Activated T-cell treated with anti-CD3 and anti-CD28 coated beads for 24 hours (primary cell): ENCODE results near the gene NCK2.
"Not testable (repeated sequence)": the region's sequence is repeated elsewhere in the genome, so short reads cannot be mapped to it uniquely, and the experiment has no call there.

Source experiments
- DNase-seq: peaks from one replicate; pipeline ENCODE4 v3.0.0-alpha.2; 2020; ENCODE audit warnings: low read depth

Gene NCK2

DNA sequence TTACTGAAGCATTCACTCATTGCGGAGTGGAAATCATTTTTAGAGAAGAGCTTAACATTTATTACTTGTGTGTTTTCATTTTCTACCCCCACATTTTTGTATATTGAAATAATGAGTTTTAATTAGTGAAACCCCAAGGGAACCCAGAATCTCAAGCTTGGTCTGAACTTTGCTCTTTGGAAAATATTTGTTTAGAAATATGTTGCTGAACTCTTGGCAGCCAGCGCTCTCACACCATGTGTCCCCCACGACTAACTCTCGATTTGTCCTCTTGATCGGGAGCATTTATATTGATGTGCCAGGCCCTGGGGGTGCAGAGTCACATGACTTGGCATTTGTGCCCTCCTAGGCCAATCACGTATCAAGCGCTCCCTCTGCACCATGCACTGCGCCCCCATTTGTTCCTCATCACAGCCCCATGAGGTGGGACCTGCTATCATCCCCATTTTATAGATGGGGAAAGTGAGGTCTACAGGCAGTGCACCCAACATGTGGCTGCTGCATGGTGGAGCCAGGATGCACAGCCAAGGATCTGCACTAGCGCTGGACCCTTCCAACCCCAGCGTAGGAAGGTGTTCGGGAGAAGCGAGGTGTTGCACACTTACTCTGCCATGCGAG, 149.7 kb downstream of the NCK2 start:
- DNase-seq, result no peak

DNA sequence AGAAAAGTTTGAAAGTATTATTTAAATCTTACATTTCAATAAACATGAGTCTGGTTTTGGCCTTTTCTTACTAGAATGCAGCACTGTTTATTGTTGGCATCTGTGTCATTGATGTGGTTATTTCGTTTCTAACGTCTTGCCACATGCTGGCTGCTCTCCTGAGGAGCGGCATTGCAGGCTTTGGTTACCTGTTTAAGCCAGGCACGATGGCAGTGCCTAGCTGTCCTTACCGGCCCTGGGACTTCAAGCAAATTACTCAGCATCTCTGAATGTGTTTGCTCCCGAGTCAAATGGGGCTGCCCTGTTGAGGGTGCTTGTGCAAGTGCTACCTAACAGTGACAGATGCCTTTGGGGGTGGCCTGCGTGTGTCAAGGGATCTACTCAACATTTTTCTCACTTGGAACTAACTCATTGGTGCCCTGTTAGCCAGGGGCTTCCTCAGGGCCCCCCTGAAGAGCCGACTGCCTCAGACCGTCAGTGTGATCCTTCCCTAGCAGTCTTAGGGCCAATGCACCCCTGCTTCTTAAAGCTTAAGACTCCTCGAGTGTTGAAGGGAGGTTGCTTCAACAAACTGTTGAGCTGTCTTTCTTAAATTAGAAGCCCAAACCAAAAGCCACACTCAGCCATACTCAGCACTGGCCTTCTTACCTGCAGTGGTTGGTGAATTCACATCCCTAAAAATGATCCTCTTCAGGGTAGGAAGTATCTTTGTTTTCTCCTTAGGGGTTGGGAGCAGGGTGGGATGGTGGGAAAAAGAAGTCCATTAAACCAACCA, 151.5 kb downstream of the NCK2 start:
- no peak for DNase-seq

GRCh38 chr2:105896765-105897163, 152.1 kb downstream of the NCK2 start:
- no peak for DNase-seq

DNA sequence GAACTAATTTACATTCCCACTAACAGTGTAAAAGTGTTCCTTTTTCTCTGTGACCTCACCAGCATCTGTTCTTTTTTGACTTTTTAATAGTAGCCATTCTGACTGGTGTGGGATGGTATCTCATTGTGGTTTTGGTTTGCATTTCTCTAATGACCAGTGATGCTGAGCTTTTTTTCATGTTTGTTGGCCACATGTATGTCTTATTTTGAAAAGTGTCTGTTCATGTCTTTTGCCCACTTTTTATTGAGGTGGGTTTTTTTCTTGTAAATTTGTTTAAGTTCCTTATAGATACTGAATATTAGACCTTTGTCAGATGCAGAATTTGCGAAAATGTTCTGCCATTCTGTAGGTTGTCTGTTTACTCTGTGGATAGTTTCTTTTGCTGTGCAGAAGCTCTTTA, 153.0 kb downstream of the NCK2 start:
- not testable (repeated sequence) for DNase-seq

DNA sequence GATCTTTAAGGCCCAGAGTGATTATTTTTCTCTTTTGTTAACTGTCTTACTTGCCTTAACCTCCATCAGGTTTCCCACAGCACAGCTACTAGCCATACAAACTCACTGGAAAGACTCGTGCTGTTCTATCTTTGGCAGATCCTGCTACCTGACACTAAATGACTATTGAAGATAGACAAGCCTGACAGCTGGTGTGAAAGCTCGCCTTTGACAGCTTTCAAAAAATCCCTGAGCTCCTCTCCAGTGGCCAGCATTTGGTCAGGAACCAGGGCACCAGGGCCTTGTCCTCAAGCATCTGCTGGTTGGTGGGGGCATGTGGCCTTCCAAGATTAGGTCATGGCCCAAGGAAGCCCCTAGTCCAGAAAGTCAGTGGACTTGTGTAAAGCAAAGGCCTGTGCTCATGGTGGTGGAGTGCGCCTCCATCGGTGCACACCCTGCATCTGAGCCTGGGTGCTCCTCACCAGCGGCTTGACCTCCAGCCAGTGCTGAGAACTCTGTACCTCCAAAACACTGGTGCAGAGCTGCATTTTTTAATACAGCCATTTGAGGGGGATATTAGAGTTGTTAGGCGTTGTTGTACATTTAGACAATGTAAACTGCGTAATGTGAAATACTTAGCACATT, 158.5 kb downstream of the NCK2 start:
- DNase-seq, result no peak

GRCh38 chr2:105904938-105905337, 160.2 kb downstream of the NCK2 start:
- no peak for DNase-seq

DNA sequence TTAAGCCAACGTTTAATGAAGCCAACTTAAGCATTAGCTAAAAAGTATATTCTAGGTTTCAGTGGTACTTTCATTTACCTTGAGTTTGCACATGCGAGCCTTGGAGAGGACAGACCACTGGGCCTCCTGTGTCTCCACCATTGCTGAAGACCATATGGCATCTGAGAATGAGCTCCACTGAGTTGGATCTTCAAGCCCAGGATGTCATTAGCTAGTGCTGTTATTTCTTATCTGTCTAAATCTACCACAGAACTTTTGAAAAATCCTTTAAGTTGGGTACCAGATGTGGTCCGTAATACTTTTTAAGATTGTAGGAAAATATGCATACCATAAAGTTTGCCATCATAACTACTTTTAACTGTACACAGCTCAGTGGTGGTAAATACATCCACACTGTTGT, 161.8 kb downstream of the NCK2 start:
- DNase-seq, result no peak

DNA sequence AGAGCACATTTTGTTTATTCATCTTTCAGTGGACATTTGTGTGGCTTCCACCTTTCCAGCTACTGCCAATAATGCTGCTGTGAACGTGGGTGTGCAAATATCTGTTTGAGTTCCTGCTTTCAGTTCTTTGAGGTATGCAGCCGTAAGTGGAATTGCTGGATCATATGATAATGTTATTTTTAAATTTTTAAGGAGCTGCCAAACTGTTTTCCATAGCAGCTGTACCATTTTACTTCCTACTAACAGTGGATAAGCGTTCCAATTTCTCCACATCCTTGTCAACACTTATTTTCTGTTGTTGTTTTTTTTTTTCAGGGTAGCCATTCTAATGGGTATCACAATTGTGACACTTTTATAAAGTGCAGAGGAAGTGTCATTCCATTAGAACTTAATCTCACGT, 162.5 kb downstream of the NCK2 start:
- no peak for DNase-seq

DNA sequence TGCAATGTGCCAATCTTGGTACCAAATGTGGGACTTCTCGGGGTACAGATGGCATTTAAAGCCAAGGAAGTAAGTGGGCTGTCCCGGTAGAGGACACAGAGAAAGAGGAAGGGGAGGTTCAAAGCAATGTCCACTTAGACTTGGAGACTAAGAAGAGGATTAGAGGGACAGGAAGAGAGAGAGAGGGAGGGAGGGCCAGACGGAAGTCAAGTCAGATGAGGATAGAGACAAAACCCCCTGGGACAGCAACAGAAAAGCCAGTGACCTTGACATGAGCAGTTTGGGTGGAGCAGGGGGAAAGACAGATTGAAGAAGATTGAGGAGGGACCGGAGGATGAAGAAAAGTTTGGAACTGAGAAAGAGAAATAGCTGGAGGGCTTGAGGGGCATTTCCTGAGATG, 164.5 kb downstream of the NCK2 start:
- no peak for DNase-seq

GRCh38 chr2:105910497-105911238, 166.0 kb downstream of the NCK2 start:
- no peak for DNase-seq

GRCh38 chr2:105911425-105911824, 166.7 kb downstream of the NCK2 start:
- no peak for DNase-seq

- no peak for DNase-seq
Observed at GRCh38 chr2:105912081-105912480, 167.4 kb downstream of the NCK2 start.

DNA sequence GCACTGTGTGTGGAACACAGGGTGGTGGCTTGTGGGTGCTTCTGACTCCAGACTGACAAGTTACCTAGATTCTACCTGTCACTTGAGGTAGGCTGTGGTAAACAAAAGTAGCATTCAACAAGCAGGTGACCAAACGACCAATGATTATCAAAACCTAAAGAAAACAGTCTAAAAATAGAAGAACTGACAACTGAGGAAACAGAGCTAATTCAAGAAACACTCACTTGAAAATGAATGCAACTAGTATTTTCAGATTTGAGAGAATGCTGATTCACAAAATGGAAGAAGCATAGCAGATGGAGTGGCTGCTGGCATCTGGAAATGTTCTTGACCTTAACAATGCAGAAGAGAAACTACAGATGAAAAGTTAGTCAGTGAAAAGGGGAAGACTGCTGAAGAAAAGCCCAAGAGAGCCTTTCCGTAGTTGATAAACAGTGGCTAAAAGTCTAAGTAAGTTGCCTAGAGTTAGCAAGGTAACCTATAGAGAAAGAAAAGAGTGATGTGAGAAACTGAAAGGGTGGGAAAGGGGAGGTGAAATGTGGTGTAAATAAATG, 170.4 kb downstream of the NCK2 start:
- no peak for DNase-seq

DNA sequence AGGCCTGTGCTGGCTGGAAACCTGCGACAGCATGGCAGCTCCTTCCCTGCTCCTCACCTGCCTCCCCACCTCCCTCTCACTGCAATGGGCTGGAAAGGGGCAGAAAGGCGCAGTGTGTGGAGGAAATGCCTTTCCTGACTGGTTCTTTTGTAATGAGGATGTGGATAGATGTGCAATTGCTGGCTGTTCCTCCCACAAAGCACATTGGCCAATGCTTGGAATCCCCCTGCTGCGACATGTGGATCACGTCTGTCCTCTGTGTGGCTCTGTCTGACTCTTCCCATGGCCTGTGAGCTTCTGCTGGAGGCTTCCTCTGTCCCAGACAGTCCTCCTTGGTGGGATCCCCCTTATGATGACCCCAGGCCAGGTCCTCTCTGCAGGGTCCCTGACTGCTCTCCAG, 172.5 kb downstream of the NCK2 start:
- DNase-seq, result no peak

GRCh38 chr2:105917688-105918087, 173.0 kb downstream of the NCK2 start:
- no peak for DNase-seq

DNA sequence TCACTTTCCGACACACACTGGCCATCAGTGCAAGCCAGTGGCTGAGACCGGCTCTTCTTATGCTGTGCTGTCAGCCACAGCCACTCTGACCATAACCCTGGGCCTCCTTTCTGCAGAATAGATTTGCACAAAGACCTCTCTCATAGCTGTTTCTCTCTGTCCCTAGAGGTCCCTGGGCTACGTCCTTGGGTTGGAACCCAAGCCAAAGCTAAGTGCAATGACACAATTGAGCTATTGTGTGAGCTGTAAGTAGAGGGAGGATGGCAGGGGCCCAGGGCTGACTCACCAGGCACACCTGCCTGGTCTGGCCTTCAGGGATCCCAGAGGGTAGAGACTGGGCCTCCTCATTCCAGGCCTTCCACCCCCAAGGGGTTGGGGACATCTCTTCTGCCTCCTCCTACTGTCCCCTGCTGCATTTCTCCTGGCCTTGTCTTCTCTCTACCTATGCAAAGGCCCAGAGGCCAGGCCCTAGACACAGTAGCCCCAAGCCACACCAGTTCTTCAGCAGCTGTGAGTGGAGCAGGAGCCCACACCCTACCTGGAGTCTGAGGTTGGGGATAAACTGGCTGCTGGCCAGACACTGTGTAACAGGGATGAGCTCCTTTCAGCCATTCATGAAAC, 174.6 kb downstream of the NCK2 start:
- DNase-seq, result no peak

DNA sequence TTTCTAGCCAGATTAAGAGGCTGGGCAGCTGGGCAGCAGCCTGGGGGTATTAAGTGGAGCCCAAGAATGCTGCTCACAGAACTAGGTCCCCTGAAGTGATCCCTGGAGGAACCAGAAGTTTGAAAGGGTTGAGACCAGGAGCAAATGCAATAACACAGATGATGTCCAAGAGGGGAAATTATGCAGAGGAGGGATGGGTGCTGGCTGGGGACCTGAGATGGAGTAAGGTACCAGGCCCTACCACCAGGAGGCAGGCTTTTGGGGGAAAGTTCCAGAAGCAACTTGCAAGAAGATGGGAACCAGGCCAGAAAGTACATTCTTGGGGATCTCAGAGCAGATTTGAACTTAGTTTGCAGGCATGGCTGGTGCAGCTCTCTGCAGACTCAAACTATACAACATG, 175.1 kb downstream of the NCK2 start:
- peak; percentile 30 for DNase-seq

DNA sequence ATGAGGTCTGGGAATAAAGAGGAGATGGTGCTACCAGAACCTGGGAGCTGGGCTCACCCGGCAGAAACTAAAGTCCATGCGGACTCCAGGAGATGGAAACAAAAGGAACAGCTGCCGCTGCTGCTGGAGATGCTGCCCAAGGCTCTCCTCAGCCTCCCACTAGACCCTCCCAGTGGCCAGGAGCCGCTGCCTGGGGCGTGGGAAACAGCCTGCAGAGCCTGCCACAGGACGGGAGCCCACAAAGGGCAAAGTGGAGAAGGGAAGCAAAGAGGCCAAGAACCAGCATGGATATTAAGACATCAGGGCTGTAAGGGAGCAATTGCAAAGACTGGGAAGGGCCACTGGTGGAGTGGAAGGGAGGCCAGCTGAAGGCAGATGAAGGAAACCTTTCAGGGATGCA, 179.6 kb downstream of the NCK2 start:
- DNase-seq, result no peak

GRCh38 chr2:105924932-105925331, 180.2 kb downstream of the NCK2 start:
- no peak for DNase-seq

- DNase-seq, result no peak
Observed at GRCh38 chr2:105925390-105925789, 180.7 kb downstream of the NCK2 start.

- DNase-seq, result peak; percentile 30
Observed at GRCh38 chr2:105926960-105927678, 182.4 kb downstream of the NCK2 start.
